Measurements from ENCODE around the gene SPACA5.
"Not testable (repeated sequence)": the region's sequence is repeated elsewhere in the genome, so short reads cannot be mapped to it uniquely, and the experiment has no call there.

Gene SPACA5

DNA sequence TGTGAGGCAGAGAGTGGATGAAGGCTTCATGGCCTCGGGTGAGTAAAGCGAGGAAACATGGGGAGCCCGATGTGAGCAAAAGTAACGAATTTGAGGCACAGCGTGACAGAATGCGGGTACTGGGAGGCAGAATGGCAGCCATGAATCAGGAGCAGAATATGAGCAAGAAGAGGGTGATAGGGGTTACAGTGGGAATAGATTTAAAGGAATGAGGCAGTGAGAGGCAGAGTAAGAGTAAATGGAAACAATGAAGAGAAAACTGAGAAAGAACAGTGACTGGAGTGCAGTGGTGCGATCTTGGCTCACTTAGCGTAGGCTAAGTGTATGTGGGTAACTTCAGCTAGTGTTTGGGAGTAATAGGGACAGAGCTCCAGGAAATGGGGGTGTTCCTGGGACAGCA is at the start of gene SPACA5:
TSS of gene SPACA5 (plus strand) at position 301 of the 400 bp plus-strand sequence. CDS start 815 bp downstream, outside the sequence.
- not testable (repeated sequence) for DNase-seq

DNA sequence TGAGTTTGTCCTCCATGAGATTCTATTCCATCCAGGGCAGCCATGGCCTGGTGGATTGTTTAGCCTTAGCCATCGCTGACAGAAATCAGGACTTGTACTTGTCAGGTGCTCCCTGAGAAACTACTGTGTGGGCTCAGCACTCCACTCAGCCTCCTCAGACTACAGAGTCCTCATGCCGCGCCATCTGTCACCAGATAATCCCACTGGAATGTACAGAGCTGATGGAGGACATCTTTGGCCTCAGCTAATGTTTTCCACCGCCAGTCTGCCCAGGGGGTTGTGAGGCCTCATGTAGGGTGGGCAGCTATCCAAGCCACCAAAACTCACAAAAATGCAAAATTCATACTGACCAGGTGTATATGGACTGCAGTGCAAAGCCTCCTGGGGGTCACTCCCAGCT is 48.6 kb upstream of the SPACA5 start:
- not testable (repeated sequence) for DNase-seq

DNA sequence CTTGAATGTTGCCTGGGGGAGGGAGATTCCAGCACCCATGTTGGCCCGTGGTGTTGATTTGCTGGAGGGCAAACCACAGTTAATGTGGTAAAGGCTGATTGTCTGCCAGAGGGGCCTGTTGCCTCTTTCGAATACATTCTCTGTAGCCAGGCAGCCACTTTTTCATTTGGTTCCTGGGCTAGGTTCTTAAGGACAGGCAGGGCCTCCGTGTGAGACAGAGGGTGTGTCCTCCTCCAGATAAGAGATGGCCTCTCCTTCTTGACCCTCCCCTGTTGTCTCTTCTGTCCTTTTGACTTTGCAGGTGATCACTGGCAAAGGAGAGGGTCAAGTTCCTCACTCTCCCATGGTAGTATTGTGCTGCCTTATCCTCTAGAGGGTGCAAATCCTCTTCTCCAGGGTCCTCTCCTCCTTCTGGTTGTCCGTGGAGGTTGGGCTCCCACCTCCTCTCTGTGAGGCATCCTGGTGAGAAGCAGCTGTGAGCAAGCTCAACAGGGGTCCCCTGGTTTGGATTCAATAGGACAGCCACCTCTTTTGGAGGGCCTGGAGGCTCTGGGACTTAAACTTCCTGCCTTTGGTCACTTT is 47.9 kb upstream of the SPACA5 start:
- DNase-seq = no peak

DNA sequence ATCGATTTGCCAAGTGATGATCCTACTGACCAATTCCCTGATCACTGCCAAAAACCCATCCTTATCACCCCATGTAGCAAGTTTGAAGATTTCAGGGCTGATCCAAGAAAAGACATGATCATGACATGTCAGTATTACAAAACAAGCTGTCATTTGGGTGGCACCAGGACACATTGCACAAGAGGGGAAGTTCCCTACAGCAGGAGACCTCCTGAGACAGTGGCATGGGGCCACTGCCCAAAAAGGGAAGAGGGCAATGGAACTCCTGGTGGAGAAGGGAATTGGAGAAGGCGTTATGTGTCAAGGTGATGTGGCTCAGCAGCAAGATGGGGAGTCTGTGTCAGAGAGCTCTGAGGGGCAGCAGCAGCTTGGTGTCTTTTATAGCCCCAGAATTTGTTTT is 46.4 kb upstream of the SPACA5 start:
- DNase-seq = no peak

DNA sequence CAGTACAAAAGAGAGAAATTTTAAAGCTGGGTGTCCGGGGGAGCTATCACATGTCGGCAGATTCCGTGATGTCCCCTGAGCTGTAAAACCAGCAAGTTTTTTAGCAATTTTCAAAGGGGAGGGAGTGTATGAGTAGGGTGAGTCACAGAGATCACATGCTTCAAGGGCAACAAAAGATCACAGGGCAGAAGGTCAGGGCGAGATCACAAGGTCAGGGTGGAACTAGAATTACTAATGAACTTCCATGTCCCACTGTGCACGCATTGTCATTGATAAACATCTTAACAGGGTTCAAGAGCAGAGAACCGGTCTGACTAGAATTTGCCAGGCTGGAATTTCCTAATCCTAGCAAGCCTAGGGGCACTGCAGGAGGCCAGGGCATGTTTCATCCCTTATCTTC is 45.0 kb upstream of the SPACA5 start:
- DNase-seq = not testable (repeated sequence)

DNA sequence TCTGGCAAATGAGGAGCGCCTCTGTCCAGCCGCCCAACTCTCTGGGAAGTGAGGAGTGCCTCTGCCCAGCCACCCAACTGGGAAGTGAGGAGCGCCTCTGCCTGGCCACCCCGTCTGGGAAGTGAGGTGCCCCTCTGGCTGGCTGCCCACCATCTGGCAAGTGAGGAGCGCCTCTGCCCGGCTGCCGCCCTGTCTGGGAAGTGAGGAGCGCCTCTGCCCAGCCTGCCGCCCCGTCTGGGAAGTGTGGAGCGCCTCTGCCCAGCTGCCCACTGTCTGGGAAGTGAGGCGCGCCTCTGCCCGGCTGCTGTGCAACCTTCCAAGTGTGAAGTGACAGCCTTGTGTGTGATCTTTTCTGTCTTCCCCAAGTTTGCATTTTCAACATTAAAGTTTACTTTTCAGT is 41.3 kb upstream of the SPACA5 start:
- not testable (repeated sequence) for DNase-seq

DNA sequence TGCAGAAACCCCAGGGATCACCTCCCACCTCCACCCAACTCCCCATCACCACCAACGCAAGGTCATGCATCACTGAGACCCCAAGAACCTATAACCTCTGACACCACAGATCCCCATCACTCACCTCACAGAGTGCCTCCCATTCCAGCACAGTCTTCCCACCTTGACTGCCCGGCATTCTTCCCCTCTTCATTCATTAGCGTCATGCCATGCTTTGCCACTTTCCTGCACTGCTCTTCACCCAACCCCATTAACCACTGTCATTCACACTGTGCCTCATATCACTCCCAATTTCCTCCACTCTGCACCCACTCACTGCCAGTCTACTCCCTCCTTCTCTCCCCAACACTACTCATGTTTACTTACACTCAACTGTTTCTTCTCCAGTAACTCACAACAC is 33.6 kb upstream of the SPACA5 start:
- DNase-seq = no peak

DNA sequence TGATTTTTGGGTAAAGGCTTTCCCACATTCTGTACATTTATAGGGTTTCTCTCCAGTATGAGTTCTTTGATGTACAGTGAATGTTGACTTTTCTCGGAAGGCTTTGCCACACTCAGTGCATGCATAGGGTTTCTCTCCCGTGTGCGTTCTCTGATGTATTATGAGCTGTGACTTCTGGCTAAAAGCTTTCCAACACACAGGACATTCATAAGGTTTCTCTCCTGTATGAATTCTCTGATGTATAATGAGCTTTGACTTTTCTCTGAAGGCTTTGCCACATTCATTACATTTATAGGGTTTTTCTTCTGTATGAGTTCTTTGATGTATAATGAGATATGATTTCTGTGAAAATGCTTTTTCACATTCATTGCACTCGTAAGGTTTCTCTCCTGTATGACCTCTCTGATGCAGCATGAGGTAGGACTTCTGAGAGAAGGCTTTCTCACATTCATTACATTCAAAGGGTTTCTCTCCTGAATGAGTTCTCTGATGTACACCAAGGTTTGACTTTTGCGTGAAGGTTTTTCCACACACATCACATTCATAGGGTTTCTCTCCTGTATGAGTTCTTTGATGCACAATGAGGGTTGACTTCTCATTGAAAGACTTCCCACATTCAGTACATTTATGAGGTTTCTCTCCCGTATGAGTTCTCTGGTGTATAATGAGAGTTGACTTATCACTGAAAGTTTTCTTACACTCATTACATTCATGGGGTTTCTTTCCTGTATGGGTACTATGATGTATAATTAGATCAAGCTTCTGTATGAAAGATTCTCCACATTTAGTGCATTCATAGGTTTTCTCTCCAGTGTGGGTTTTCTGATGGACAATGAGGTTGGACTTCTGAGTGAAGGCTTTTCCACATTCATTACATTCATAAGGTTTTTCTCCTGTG is 30.3 kb upstream of the SPACA5 start:
- DNase-seq = no peak

DNA sequence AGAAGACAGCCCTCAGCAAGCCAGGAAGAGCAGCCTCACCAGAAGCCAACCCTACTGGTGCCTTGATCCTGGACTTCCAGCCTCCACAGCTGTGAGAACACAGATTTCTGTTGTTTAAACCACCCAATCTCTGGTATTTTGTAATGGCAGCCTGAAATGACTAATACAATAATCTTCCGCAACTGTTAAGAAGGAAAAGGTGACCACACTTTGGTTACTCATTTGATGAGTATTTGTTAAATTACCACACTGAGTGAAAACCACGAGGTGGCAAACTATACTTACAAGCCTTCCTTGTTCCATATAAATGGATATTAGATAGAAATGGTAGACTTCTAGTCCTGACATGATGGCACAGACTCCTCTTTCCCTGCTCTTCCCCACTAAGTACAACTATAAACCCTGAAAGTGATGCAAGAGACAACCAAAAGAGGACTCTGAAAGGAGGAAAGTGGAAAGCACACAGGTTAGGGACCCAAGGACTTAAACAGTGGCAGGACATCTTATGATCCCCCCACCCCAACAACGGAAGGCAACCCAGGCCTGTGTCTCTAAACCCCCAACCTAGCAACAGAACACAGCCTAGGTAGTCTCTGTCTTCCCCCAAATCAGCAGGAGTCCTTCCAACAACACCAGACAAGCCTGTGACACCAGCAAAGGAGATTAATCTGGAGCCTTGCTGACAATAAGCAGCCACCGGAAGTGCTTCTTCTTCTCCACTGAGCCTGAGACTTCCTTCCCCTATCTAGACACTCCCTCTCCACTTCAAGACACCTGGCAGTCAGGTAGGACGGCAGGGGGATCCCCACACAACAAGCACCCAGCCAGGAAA is 15.3 kb upstream of the SPACA5 start:
- peak; percentile 57 for DNase-seq

DNA sequence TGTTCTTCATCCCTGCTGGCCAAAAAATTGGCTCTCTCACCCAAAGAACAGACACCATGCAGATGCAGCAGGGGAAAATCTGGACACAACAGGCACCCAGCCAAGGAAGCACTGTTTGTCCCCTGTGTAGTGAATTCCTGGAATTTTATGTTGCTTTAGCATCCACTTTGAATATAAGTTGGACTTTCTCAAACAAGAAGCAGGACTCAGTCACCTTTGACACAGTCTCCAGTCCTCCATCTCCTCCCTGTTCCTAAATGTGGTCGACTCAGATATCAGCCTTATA is 14.8 kb upstream of the SPACA5 start:
- peak; percentile 5 for DNase-seq

DNA sequence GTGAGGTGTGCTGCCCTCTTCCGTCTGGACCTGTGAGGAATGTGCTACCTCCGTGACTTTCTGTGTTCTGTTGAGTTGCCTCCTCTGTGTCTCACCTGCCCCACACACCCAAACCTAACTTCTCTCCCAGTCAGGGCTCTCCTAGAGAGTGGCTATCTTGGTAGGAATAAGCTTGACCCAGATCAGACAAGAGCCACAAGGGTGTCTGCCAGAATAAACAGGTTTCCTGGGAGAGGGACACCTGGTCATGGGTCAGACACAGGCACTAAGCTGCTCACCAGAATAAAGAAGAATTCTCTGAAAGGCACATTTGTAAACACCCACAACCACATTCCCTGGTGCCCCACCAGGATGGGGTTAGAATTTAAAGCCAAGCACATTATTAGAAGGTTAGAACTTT is 14.1 kb upstream of the SPACA5 start:
- no peak for DNase-seq

DNA sequence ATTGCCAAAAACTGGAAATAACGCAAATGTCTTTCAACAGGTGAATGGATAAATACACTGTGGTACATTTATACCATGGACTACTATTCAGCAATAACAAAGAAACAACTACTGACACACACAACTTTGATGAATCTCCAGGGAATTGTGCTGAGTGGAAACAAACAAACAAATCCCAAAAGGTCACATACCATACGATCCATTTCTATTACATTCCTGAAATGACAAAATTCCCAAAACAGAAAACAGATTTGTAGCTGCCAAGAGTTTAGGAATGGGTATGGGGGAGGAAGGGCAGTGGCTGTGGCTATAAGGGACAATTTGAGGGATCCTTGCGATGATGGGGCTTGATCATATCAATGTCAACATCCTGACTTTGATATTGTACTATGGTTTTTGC is 5.5 kb upstream of the SPACA5 start:
- no peak for DNase-seq

DNA sequence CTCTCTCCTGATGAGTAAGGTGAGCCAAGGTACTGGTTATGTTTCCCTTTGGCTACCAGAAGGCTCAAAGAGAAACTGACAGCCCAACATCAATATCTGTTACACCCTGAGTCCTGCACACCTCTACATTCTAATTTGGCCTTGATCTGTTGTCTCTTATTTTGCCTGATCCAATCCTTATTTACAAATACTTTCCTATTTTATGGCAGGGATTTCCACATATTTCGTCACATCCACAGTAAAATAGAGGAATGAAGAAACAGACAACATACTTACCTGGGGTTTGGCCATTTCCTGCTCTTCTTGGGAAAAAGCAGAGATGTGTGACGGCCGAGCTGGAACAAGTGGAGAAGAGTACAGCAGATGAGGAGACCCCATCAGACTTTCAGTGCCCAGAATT is 4.5 kb upstream of the SPACA5 start:
- no peak for DNase-seq

DNA sequence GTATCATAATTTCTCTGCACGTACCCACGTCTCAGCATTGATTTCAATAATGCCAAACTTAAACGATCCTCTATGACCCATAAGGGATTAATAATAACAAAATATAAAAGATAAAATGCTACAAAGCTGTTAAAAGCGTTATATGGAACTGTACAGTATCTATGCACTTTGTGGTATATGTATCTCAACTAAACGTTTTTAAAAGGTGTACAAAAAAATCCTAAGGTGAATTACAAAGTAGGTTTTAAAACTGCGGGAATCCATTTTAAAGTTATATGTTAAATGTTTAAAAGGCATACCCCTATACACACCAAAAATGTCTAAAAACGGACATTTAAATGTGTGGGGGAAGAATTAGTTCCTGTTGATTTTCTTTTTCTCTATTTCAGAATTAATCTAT is 3.9 kb upstream of the SPACA5 start:
- DNase-seq = no peak

DNA sequence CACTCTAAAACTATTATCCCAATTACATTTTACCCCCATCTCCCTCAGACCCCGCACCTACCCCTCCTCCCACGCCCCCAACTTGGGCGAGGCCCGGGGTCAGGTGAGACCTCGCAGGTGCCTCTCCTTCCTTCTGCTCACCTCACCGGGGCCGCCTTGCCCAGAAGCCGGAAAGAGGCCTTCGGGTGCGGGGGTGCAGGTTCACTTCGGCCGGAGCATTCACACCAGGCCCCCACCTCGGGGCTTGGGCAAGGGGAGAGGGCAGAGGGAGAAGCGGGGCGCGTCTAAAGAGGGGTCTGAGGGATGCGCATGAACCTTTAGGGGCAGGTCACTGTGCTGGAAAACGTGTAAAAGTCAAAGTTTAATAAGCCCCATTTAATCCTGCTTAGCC is 3.4 kb upstream of the SPACA5 start:
- DNase-seq = no peak

DNA sequence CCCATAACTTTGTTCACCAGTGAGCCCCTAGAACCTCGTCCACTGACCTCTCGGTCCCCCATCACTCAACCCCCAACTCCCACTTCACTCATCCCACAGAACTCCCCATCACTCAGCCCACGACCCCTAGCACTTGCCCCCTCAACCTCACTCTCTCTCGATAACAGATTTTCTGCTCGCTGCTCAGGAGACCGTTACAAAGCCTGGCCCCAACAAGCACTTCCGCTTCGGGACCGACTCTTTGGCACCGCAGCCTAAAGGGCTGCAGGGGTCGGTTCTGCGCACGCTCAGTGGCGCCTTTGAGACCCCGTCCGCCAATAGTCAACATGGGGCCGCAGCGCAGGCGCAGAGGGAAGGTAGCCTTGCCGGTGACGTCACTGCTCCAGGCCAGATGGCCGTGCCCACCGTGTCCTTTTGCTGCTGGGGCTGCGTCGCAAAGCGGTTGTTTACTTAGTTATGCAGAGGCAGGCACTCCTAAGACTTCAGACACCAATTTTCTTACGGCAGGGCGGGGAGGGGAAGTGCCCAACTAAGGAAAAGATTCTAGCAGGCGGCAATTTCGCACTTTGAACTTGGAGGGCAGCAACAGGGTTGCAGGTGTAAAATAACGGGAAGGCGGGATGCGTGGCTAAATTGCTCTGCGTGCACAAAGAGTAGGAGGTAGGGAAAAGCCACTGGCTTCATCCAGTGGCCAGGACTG is 2.9 kb upstream of the SPACA5 start, which contains the start of gene ZNF182:
TSS of gene ZNF182 (minus strand) at position 232 of the 700 bp plus-strand sequence. CDS start 1,380 bp downstream, outside the sequence.
- DNase-seq = peak; percentile 89

DNA sequence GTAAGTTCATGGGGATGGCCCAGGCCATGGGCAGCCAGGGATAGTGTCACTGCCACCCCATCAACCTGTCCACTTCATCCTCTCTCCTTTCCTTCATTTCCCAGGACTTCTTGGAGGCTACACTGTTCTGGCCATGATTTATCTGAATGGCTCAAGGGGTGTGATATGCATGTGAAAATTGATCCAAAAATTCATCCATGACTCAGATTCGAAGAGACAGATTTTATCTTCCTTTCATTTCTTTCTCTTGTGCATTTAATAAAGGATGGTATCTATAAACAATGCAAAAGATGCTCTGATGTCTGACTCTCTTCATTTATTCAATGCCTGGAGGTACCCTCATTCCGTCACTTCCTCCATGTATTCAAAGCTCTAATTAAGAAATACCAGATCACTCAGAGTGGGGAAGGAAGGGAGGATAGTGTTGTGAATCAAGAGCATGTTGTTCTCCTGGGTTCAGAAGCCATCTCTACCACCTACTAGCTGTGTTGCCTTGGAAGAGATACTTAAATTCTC is 2.7 kb downstream of the SPACA5 start:
- not testable (repeated sequence) for DNase-seq

DNA sequence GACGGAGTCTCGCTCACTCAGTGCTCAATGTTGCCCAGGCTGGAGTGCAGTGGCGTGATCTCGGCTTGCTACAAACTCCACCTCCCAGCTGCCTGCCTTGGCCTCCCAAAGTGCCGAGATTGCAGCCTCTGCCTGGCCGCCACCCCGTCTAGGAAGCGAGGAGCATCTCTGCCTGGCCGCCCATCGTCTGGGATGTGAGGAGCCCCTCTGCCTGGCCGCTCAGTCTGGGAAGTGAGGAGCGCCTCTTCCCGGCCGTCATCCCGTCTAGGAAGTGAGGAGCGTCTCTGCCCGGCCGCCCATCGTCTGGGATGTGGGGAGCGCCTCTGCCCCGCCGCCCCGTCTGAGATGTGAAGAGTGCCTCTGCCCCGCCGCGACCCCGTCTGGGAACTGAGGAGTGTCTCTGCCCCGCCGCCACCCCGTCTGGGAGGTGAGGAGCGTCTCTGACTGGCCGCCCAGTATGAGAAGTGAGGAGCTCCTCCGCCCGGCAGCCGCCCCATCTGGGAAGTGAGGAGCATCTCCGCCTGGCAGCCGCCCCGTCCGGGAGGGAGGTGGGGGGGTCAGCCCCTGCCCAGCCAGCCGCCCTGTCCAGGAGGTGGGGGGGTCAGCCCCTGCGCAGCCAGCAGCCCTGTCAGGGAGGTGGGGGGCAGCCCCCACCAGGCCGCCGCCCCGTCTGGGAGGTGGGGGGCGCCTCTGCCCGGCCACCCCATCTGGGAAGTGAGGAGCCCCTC is 10.0 kb downstream of the SPACA5 start:
- DNase-seq = not testable (repeated sequence)

DNA sequence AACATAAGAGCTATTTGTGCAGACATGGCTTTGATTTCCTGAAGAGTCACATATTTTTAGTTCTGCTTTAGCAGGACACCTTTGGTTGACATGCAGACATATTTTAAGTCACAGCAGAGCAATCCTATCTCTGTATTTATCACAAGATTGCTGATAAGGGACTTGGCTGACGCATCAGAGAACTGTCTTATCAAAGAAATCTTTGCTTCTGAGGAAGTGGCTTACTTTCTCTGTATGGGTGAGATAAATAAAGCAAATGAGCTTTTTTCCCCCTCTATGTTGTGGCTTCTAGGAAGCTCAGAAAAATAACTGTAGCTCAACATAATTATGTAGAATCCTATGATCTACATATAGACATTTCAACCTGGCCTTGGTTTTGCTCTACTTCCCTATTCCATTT is 13.1 kb downstream of the SPACA5 start:
- not testable (repeated sequence) for DNase-seq

DNA sequence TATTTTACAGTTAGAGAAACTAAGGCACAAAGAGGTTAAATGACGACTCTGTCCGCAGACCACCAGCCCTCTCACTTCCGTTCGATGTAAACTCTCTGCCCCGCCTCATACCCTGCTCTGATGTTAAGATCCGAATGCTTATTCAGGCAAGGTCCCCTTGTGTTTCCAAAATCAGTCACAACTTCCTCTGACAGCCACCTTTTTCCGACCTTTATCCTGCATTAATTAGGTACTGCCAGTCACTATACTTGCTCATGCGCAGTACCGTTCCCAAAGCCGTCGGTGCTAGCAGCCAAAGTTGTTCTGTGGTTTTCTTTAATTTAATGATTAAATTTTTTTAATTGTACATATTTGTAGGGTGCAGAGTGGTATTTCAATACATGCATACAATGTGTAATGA is 13.7 kb downstream of the SPACA5 start:
- not testable (repeated sequence) for DNase-seq

DNA sequence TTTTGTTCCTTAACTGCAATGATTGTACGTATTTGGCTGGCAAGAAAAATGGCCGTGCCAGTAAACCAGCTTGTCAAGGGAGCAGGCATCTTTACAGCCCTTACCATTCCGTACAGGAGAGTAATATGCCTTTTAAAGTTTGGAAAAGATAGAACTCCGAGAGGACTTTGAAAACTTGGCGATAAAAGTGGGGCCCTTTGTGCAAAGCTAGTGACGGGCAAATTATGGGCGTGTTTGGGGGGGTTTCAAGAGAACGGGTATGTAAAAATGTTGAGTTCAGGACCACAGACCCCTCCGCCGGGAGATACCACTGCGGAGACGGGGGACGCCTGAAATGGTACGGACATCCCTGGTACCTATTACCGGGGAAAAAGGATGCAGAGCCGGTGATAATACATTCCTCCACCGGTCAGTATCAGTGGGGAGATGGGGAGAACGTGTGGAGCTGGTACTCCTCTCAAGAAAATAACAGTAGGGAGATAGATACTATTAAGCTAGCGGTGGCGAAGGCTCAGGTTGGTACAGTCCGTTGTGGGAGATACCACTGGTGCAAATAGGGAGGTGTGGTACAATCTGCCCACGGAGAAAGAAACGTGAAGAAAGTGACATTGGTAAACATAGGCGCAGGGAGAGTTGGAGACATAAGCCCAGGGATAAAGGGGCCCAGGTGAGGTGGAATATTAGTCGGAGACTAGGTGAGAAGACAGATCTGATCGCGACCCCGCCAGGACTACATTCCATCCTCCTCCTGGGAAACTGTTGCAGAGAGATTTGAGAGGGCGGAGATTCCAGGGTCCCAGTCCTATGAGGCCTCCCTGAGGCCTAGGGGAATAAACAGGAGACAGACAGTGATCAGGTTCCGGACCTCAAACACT is 14.5 kb downstream of the SPACA5 start:
- peak; percentile 77 for DNase-seq

All from fibroblast of upper back skin (primary cell).